ENCODE data around the gene PFKFB2.

PFKFB2 gene

DNA sequence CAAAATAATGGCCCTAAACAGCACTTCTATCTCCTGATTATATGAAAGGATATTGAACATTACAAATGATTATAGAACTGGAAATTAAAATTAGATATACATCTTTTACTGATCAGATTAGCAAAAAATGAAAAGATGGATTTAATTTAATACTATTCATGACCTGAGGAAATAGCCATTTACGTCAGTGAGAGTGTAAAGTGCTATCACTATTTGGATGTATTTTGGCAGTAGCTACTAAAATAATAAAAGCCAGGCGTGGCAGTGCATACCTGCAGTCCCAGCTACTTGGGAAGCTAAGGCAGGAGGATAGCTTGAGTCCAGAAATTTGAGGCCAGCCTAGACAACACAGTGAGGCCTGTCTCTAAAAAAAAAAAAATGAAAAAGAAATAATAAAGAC, 40.9 kb downstream of the PFKFB2 start:
- DNase-seq: no peak

DNA sequence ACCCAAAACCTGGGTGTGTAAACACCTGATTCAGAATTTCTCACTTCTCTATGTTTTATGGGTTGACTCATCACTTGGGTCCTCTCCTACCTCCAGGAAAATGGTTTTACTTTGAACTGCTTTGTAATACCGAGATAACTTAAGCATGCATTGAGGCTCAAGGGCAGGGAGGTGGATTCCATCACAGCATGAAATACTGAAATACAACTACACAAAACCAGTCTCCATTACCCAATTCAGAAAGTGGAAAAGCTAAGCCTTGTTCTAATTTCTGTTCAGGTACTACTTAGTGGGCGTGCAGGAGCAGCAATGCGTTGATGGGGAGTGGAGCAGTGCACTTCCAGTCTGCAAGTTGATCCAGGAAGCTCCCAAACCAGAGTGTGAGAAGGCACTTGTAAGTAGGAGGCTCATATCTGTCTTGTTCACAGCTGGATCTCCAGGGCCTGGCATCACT, 44.8 kb downstream of the PFKFB2 start:
- DNase-seq: peak; percentile 88

DNA sequence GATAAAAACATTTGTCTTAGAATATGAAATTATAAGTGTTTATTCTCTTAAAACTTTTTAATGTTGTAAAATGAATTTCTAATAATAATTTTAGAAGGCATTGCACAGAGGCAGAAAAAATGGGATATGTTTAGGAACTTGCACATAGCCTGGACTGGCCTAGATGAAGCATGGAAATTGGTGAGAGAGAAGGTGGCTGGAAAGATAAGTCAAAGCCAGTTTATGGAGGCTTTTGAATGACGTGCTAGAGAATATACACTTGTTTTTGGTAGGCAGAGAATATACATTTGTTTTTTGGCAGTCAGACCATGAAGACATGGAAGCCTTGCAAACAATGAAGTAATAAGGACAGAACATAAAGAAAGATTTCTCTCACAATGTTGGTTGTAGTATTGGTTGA, 48.6 kb downstream of the PFKFB2 start:
- DNase-seq: no peak

- DNase-seq: no peak
Measured at GRCh38 chr1:207102146-207102545, 49.1 kb downstream of the PFKFB2 start.

- no peak for DNase-seq
Measured at GRCh38 chr1:207102659-207103058, 49.6 kb downstream of the PFKFB2 start.

GRCh38 chr1:207103892-207104373, 50.9 kb downstream of the PFKFB2 start, which contains the start of gene C4BPA:
C4BPA (plus strand) TSS chr1:207104233; CDS start chr1:207113026, 8,793 bp downstream.
- no peak for DNase-seq

DNA sequence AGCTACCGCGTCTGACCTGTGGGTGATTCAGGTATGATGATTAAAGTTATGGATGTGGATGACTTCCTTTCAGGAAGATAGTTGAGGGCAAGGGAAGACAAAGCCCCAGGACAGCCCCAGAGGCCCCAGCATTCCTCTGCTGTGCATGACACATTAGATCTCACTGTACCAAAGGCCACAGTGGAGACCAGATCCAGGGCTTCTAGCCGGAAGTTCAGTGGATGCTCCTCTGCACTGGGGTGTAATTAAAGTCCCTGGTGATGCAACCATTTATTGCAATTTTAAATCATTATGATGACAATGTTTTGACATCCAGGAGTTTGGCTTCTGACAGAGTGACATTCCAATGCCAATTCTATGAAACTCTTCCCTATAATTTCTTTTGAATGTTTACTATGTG, 55.9 kb downstream of the PFKFB2 start:
- DNase-seq: no peak

DNA sequence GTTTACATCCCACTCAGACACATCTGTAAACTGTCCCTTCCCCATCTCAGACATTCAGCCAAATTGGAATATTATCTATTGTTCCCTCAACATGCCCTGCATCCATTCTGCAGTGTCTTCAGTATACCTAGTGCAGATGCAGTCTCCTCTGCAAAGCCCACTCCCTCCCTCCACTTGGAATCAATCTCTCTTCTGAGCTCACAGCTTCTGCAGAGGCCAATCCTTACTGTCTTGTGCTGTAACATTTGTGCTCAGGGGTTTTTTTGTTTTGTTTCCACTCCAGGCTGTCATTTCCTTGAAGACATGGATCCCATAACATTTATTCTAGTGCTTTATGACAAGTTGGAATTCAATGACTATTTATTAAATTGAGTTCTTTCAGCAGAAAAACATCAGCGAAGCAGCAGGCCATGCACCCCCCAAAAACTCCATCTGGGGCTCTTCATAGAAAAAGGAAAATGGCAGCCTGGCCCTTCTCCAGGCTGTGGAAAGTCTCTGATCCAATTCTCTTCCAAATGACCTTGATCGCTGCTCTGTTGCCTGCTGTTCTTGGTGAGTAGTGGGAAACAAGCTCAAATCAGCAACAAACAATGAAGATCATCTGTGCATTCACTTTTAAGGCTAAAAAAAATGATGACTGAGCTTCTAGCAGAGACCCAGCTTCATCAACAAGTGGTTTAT, 59.7 kb downstream of the PFKFB2 start:
- no peak for DNase-seq

DNA sequence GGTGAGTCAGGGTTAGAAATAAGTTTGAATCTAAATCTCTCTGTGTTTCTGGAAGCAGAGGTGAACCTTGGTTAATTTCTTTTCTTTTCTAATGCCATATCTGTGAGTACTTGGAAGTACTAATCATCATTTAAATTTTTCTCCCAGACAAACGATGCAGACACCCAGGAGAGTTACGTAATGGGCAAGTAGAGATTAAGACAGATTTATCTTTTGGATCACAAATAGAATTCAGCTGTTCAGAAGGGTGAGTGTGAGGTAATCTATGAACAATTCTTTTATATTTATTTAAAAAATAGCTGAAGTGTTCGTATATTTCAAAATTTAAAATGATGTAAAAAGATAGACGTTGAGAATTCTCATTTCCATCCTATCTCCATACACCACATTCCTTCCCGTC, 62.2 kb downstream of the PFKFB2 start:
- no peak for DNase-seq

DNA sequence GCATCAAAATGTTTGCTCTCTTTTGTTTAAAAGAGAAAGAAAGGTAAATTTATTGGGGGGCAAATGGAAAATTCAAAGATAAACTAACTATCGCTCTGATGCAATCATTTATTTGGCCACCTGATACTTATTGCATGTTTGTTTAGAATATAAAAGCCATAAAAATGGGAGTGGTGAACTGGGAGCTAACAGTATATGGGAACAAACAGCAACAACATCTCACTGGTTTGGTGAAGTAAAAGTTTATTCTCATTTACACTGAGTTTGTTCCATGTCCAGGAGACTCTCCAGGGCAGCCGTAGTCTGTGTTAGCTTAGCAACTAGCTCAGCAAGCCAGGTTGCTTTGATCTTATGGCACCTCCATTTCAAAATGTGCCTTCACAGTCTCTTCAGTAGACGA, 71.3 kb downstream of the PFKFB2 start:
- DNase-seq: no peak

- DNase-seq: no peak
Measured at GRCh38 chr1:207128336-207128921, 75.4 kb downstream of the PFKFB2 start.

DNA sequence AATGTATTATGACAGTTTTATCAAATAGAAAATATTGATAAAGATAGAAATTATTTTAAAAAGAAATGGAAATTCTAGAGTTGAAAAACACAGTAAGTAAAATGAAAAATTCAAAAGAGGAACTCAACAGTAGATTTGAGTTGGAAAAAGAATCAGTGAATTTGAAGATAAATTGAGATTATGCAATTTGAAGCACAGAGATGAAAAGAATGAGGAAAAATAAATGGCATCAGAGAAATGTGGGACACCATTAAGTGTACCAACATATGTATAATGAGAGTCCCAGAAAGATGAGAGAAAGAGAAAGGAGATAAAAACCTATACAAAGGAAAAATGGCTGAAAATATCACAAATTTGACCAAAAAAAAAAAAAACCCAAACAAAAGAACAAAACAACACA, 76.0 kb downstream of the PFKFB2 start:
- DNase-seq: no peak

Measured in activated CD4-positive, alpha-beta T cell treated with anti-CD3 and anti-CD28 coated beads, Interleukin-2, amount 50 U/mL, for 16 hours (primary cell).